Activated T-cell treated with anti-CD3 and anti-CD28 coated beads for 1 hour (primary cell): Measurements from ENCODE around the gene SAMD4A.
A peak's percentile ranks its signal among the peaks of the same experiment; 100 is the strongest.

ENCODE experiments used
- DNase-seq: peaks from one replicate; pipeline ENCODE4 v3.0.0-alpha.2; 2020; ENCODE audit warnings: low read depth

Gene SAMD4A

GRCh38 chr14:54685286-54685845, 118.4 kb downstream of the SAMD4A start:
- DNase-seq = no peak

GRCh38 chr14:54686219-54686870, 119.4 kb downstream of the SAMD4A start:
- DNase-seq = no peak

- DNase-seq = no peak
These were observed 120.2 kb downstream of the SAMD4A start for GRCh38 chr14:54686871-54687749.

- no peak for DNase-seq
These were observed 120.8 kb downstream of the SAMD4A start for GRCh38 chr14:54687750-54688119.

- no peak for DNase-seq
These were observed 121.3 kb downstream of the SAMD4A start for GRCh38 chr14:54688229-54688628.

GRCh38 chr14:54689928-54690327, 123.0 kb downstream of the SAMD4A start:
- no peak for DNase-seq

GRCh38 chr14:54690887-54691286, 124.0 kb downstream of the SAMD4A start:
- DNase-seq = no peak

- DNase-seq = peak; percentile 31
These were observed 124.8 kb downstream of the SAMD4A start for GRCh38 chr14:54691525-54692283.

GRCh38 chr14:54692284-54692772, 125.4 kb downstream of the SAMD4A start:
- no peak for DNase-seq

- DNase-seq = no peak
These were observed 126.8 kb downstream of the SAMD4A start for GRCh38 chr14:54693761-54694160.

GRCh38 chr14:54695196-54695595, 128.3 kb downstream of the SAMD4A start:
- no peak for DNase-seq

GRCh38 chr14:54697001-54697400, 130.1 kb downstream of the SAMD4A start:
- DNase-seq = no peak

GRCh38 chr14:54697803-54698202, 130.9 kb downstream of the SAMD4A start:
- DNase-seq = no peak

- no peak for DNase-seq
These were observed 131.6 kb downstream of the SAMD4A start for GRCh38 chr14:54698501-54698900.

GRCh38 chr14:54698966-54699530, 132.1 kb downstream of the SAMD4A start:
- no peak for DNase-seq

- no peak for DNase-seq
These were observed 132.8 kb downstream of the SAMD4A start for GRCh38 chr14:54699735-54700134.

- no peak for DNase-seq
These were observed 133.8 kb downstream of the SAMD4A start for GRCh38 chr14:54700717-54701116.

GRCh38 chr14:54702014-54702491, 135.1 kb downstream of the SAMD4A start:
- no peak for DNase-seq

GRCh38 chr14:54702492-54702891, 135.6 kb downstream of the SAMD4A start:
- no peak for DNase-seq

- no peak for DNase-seq
These were observed 136.2 kb downstream of the SAMD4A start for GRCh38 chr14:54703082-54703481.

GRCh38 chr14:54703724-54704123, 136.8 kb downstream of the SAMD4A start:
- no peak for DNase-seq

- no peak for DNase-seq
These were observed 137.8 kb downstream of the SAMD4A start for GRCh38 chr14:54704768-54705167.
